Measurements from ENCODE around the gene MRM2. TPM values are rescaled to one million over a fixed set of nuclear protein-coding genes. Genes with fewer than 3 reads are reported as not detected.

MRM2 gene
- total and polyA plus RNA-seq, 12 donors = 16.8 to 36.7 (median 25.7) TPM

- Histone ChIP-seq H3K27ac (no peak overlapping the region), H3K4me3 (no peak overlapping the region), H3K27me3 (no peaks in the 10 kb centered on the region), H3K36me3 (replicated peaks in 1 of 2) (peaks cover 0 to 13% of the 10 kb centered on the region in 2 donors), H3K9me3 (replicated peaks in 1 of 3) (no peaks in the 10 kb centered on the region), H3K4me1 (replicated peaks in 1 of 2) (no peaks in the 10 kb centered on the region)
- 91 to 96% (median 94%) methylated on average over 13 to 34 of the region's 34 CpGs for WGBS, 4 donors
- intact Hi-C loops (cut with DNase I) = loop anchor here in 1 of 2 donors (10.0 kb wide), 1 partner anchor 46 kb away; no protein-coding TSS in a partner anchor
- TF ChIP-seq POLR2A (IDR thresholded peaks at IDR 0.05) = no peak
- no peak for TF ChIP-seq CTCF (IDR thresholded peaks at IDR 0.05)
- DNase-seq = no peak
Observed at GRCh38 chr7:2258661-2259365, 16.8 kb upstream of the MRM2 start.

GRCh38 chr7:2257651-2258050 lies 15.6 kb upstream of the MRM2 start:
- no peak overlapping the region for H3K27ac ChIP-seq
- DNase-seq = no peak
- TF ChIP-seq POLR2A (IDR thresholded peaks at IDR 0.05) = no peak
- TF ChIP-seq CTCF (IDR thresholded peaks at IDR 0.05) = no peak
- intact Hi-C loops (cut with DNase I) = loop anchor here in 1 of 2 donors (10.0 kb wide), 1 partner anchor 47 kb away; no protein-coding TSS in a partner anchor
- H3K36me3 ChIP-seq (replicated peaks in 1 of 2) = peaks cover 0 to 13% of the 10 kb centered on the region in 2 donors
- H3K4me3 ChIP-seq = no peak overlapping the region
- no peaks in the 10 kb centered on the region for H3K4me1 ChIP-seq (replicated peaks in 1 of 2)
- H3K9me3 ChIP-seq (replicated peaks in 1 of 3) = no peaks in the 10 kb centered on the region
- H3K27me3 ChIP-seq = no peaks in the 10 kb centered on the region
- 91 to 98% (median 96%) methylated on average over 12 to 17 of the region's 17 CpGs for WGBS, 4 donors

GRCh38 chr7:2257046-2257551 lies 15.1 kb upstream of the MRM2 start:
- no peak overlapping the region for H3K4me3 ChIP-seq
- H3K27ac ChIP-seq = no peak overlapping the region
- no peaks in the 10 kb centered on the region for H3K27me3 ChIP-seq
- 96 to 99% (median 97%) methylated on average over 20 to 38 of the region's 38 CpGs for WGBS, 4 donors
- H3K4me1 ChIP-seq (replicated peaks in 1 of 2) = no peaks in the 10 kb centered on the region
- TF ChIP-seq CTCF (IDR thresholded peaks at IDR 0.05) (no peak), POLR2A (IDR thresholded peaks at IDR 0.05) (no peak)
- DNase-seq = no peak
- intact Hi-C loops (cut with DNase I) = loop anchor here in 1 of 2 donors (10.0 kb wide), 1 partner anchor 48 kb away; no protein-coding TSS in a partner anchor
- peaks cover 0 to 13% of the 10 kb centered on the region in 2 donors for H3K36me3 ChIP-seq (replicated peaks in 1 of 2)
- no peaks in the 10 kb centered on the region for H3K9me3 ChIP-seq (replicated peaks in 1 of 3)

- Histone ChIP-seq H3K9me3 (replicated peaks in 1 of 3) (no peaks in the 10 kb centered on the region), H3K27me3 (no peaks in the 10 kb centered on the region), H3K4me1 (replicated peaks in 1 of 2) (no peaks in the 10 kb centered on the region), H3K4me3 (no peak overlapping the region), H3K27ac (no peak overlapping the region), H3K36me3 (replicated peaks in 1 of 2) (peaks cover 0 to 13% of the 10 kb centered on the region in 2 donors)
- intact Hi-C loops (cut with DNase I) = loop anchor here in 1 of 2 donors (10.0 kb wide), 1 partner anchor 48 kb away; no protein-coding TSS in a partner anchor
- WGBS, 4 donors = 95 to 97% (median 96%) methylated on average over 35 to 44 of the region's 44 CpGs
- TF ChIP-seq POLR2A (IDR thresholded peaks at IDR 0.05) = no peak
- no peak for TF ChIP-seq CTCF (IDR thresholded peaks at IDR 0.05)
- no peak for DNase-seq
Observed at GRCh38 chr7:2256306-2257045, 14.5 kb upstream of the MRM2 start.

Data from adrenal gland (tissue), 12 donors.